Measurements from ENCODE around the gene CAMTA1.

- TF ChIP-seq CTCF (conservative IDR thresholded peaks at IDR 0.05; ENCODE audit: low read length) (no peak), EZH2phosphoT487 (IDR thresholded peaks at IDR 0.05; ENCODE audit: borderline replicate concordance, low read depth, low read length) (no peak)
Observed at GRCh38 chr1:7248549-7249199, 463.4 kb downstream of the CAMTA1 start.
